ENCODE results near the gene FGF14. TPM values are rescaled to one million over a fixed set of nuclear protein-coding genes. Genes with fewer than 3 reads are reported as not detected.

Gene FGF14
- polyA plus RNA-seq, 4 donors: 1.0 to 1.6 (median 1.1) TPM

DNA sequence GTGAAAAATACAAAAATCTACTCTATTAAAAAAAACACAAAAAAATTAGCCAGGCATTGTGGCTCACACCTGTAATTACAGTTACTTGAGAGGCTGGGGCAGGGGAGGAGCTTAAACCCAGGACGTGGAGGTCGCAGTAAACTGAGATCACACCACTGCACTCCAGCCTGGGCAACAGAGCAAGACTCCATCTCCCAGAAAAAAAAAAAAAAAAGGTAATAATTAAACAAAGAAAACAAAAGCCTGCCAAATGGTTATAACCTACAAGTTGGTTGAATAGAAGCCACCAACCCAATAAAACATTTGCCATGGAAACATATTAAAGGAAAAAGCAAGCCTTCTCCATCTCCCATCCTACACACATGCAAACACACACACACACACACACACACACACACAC is 694.2 kb downstream of the FGF14 start:
- no peak for DNase-seq (ENCODE audit: low read depth in 4 of 4, low spot score in 2 of 4)

DNA sequence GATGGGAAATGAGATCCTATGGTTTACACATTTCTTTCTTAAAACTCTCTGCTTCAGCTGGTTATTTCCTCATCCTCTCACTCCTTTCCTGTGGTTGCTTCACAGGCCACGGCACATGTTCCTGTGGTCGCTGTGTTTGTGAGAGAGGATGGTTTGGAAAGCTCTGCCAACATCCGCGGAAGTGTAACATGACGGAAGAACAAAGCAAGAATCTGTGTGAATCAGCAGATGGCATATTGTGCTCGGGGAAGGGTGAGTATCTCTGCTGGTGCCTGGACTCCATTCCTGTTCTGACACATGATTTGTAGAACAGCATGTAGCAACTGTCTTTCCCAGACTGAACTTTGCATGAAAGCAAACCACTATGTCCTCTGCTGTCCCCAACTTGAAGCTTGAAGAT is 695.2 kb downstream of the FGF14 start:
- DNase-seq (ENCODE audit: low read depth in 4 of 4, low spot score in 2 of 4): no peak

DNA sequence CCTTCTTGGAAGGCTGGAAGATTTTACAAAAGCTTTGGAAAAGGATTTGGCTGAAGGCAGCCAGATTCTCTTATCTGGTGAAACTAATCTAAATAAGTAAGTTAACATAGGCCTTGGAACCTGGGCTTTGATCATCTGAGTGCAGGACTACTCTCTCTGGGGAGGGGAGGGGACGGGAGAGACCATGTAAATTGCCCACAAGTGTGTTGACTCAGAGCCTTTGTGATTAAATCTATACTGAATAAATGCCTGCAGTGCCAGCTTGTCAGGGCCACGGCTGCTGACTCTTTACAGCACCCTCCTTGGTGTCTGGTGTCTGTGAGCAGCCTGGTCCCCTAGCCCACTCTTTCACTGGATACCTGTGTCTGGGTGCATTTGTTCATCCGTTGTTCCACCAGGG is 698.0 kb downstream of the FGF14 start:
- DNase-seq (ENCODE audit: low read depth in 4 of 4, low spot score in 2 of 4): no peak

DNA sequence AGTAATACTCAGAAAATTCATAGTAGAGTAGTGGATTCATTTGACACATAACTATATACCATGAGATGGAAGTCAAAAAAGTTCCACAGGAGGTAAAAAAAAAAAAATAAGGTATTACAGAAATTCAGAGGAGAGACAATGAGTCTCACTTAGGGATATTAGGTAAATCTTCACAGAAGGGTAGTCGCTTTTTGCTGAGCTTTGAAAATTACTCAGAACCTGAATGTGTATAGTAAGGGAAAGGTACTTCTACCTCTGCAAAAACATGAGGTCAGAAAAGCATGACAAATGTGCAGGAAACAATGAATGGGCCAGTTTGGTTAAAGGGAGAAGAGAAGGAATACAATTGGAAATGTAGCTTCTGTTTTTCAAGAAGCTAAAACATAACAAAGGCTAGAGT is 698.8 kb downstream of the FGF14 start:
- no peak for DNase-seq (ENCODE audit: low read depth in 4 of 4, low spot score in 2 of 4)

DNA sequence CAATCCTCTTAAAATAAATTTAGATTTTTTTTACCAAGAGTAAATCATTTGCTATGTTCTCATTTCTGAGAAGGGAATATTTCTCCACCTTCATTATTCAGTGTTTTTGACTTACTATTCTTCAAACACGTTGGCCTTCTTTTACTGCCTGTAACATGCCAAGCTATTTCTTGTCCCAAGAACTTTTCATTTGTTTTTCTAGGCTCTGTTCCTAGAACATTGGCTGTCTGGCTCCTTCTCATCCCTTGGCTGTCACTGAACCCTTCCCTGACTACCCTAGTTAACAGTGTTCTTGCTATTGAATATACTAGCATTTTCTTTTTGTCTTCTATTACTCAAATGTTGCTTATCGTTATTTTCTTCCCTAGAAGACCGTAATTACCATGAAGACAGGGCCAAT is 701.2 kb downstream of the FGF14 start:
- no peak for DNase-seq (ENCODE audit: low read depth in 4 of 4, low spot score in 2 of 4)

DNA sequence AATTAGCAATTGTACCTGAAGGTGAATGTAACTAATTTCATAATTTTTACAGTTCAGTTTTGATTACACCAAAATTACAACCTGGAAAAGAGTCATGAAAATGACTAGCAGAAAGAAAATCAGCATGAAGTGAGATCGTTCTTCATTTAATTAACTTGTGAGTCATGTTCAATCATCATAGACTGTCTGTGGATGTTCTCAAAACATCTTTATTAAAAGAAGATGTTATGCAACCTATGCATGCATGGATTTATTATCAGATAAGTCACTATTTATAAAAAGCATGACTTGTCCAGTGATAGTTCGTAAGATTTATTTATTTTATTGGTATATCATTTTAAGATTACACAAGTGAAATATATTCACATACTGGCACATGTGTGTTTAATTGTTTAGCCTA is 703.4 kb downstream of the FGF14 start:
- no peak for DNase-seq (ENCODE audit: low read depth in 4 of 4, low spot score in 2 of 4)

DNA sequence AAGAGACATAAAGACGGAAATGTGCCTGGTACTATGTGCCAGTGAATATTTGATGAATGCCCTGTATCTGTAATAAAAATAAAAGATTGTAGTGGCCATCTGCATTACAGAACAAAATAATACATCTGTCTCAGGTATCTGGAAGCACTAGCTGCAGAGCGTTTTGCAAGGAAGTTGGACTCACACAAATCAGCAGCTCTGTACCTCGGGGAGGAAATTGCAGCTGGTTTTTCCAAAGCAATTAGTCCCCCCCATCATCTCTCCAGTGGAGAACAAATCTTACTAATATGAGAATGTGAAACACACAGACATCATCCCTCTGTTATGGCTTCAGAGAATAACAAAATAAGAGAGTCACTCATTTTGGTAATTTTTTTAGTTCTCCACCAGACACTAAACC is 704.1 kb downstream of the FGF14 start:
- DNase-seq (ENCODE audit: low read depth in 4 of 4, low spot score in 2 of 4): no peak

DNA sequence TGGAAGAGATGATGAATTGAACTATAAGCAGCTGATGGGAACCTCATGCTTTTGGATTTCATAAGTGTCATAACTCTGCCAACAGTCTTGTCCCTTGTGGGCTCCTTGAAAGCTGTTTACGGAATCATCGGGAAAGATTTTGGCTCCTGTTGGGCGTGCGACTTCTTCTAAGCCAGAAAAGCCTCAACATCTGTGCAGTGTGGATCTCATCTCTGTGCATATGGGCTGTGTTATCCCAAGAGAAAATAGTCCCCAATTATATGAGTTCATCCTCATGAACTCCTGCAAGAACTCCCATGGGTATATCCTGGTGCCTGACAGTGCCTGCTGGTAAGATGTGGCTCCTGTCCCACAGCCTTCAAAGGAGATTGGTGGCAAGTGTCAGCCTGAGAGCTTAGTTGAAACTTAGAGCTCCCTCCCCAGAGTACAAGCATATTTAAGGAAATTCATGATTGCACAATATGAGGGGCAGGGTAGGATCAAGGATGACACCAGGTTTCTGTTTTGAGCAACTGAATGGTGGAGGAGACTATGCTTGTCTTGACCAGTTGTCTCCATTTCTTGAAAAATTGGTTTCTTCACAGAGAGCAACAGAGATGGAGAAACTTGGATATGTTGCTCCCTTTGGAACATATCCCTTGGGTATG is 705.9 kb downstream of the FGF14 start:
- DNase-seq (ENCODE audit: low read depth in 4 of 4, low spot score in 2 of 4): no peak

DNA sequence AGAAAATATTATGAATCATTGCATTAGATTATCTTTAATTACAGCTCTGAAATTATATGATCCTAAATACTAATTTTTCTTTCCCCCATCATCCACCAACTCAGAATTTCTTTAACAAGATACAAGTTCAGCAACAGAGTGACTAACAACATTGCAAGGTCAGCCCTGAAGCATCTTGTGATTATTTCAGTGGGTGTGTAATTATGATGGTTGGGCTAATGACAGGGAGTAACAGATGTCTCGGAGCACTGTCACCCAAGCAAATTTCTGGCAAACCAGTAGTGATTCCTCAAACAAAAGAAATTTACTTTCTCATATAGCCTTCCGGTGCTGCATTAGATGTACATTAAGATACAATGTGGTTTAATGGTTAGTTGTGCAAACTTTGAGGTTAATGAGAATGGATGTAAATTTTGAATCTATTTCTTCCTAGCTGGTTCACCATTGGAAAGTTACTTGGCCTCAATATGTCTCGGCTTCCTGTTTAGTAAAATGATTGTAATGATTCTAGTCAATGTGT is 710.4 kb downstream of the FGF14 start:
- no peak for DNase-seq (ENCODE audit: low read depth in 4 of 4, low spot score in 2 of 4)

DNA sequence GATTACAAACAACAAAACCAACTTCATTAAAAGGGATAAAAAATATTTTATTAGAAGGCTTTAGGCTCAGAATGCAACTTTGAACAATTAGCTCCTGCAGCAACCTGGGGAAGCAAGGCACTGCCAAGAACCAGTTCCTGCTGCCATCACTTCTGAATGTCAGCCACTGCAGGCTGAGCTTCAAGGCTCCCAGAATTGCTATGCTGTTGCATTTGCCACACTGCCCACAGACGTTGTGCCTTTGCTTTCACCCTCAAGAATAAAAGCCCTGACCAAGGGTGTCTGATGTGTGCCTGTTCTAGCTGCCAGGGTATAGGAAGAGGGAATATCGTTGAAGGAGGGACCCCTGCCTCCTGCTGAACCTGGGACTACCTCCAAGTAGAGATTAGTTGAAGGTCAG is 711.0 kb downstream of the FGF14 start:
- DNase-seq (ENCODE audit: low read depth in 4 of 4, low spot score in 2 of 4): no peak

DNA sequence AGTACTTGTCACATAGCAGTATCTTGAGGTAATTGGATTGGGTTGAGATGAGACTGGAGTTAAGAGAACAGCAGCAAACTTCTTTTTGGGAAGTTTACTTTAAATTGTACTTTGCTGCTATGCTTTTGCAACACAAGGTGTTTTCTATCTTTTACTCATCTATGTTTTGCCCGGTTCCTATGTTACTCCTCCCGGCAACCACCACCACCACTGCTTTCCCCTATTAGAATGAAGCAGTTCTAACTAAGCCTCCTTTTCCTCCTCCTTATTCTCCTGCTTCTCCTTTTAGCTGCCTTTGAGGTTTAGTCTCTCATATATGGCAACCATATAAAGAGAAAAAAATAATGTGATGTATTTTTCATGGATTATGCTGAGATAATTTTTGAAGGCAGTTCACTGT is 715.8 kb downstream of the FGF14 start:
- DNase-seq (ENCODE audit: low read depth in 4 of 4, low spot score in 2 of 4): no peak

DNA sequence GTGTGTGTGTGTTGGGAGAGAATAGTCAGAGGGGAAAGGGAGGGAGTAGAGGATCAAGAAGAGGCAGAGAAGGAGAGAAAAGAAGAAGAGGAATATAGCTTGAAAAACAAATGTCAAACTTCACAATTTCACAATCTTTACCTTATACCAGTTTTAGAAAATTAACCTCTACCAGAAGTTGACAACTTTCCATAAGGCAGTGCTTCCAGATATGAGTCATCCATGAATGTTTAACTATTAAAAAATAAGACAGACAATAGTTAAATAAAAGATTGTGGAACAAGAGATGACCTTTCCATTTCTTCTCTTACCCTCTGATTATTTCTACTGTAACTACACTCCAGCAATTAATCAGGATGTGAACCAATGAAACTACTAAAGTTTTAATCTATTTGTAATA is 720.0 kb downstream of the FGF14 start:
- DNase-seq (ENCODE audit: low read depth in 4 of 4, low spot score in 2 of 4): no peak

DNA sequence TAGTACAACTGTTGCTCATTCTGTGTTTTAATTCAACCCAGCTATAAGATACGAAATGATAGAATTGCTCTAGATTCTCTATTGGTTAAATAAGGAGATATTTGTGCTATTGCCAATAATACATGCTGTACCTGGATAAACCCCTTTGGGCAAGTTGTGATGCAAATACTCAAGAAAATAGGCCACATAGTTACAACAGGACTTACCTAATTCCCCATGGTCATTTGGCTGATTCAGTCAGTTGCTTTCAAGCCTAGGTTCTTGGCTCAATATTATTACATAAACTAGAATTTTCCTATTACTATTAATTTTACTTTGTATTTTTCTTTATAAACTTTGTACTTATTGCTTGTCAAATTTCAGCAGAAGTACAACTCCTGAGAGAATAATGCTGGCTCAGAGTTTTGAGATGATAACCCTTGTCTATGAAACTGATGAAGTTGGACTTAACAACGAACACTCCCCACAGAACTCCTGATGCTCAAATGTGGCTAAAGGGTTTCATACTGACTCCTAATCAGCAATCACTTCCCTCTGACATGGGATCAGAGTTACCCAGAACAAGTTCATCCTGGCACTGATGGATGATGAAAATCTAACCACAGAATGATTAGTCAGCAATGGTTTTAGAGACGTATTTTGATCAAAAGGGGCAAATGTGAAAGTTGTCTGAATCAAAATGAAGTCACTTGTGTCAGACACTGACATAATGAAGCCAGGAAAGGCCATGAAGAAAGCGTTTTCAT is 728.3 kb downstream of the FGF14 start:
- DNase-seq (ENCODE audit: low read depth in 4 of 4, low spot score in 2 of 4): no peak

DNA sequence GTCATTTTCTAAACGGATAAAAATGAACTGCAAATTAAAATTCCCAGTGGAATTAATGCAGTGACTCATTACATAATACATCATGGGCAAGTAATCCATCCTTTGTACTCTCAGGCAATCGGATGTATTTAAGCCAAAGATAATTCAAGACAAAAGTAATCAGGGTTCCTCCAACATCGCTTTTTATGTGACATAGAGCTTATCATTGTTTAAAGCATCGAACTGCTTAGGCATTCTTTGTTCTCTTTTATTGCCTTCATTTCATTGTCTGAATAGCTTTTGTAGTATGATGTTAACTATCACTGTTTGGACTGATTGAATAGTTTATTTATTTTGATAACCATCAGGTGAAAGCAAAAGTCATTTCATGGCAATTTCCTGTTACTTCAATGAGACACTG is 740.0 kb downstream of the FGF14 start:
- no peak for DNase-seq (ENCODE audit: low read depth in 4 of 4, low spot score in 2 of 4)

Other genes starting within 250 kb of the FGF14 start
- 10 to 100 TPM; 49.7 to 67.0 (median 58.6) TPM for gene TPP2, start 194.9 kb upstream of the FGF14 start, polyA plus RNA-seq (ENCODE audit: insufficient read length in 4 of 4)

All from left renal cortex interstitium (tissue), 4 donors.